HG02588 (cell line): Measurements from ENCODE around the gene FOXP1.

Experiments
- ATAC-seq: cut with Tn5 transposase; IDR thresholded peaks from one replicate; pipeline ENCODE4 v1.9.1; 2021; ENCODE audit warnings: mild to moderate bottlenecking, moderate library complexity; ENCODE audit not compliant: unreplicated experiment

Gene FOXP1

DNA sequence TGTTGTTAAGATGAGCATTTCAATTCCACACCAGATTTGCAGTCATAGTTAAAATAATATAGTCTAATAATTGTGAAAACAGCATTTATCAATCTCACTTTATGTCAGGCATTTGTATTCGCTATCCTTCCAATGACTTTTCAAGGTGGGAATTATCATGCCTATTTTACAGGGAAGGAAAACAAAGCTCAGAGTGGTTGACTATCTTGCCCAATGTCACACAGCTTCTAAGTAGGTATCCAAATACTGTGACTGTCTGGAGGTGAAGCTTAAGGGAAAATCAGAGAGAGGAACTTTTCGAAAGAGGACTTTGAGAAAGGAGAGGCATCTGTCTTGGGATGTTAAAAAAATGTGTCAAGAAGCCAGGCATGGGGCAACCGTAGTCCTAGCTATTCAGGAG is 443.1 kb downstream of the FOXP1 start:
- ATAC-seq: no peak

DNA sequence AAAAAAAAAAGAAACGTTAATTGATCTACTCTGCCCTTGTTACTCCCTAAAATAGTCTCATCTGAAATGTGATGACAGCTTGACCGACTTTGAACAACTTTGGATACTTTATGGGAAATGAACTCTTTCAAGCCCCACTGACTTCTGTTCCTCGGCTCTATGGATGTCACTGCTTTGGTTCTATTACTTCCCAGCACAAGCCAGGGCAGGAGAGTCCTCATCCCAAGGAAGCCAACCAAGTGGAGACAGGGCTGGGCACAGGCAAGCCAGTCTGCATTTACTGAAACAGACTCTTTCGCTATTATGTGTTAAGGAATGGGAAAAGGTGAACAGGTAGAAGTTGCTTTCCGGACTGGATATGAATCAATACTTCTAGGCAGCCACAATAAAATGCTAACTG is 444.0 kb downstream of the FOXP1 start:
- no peak for ATAC-seq

- no peak for ATAC-seq
These were observed 445.1 kb downstream of the FOXP1 start for GRCh38 chr3:71138410-71138809.

DNA sequence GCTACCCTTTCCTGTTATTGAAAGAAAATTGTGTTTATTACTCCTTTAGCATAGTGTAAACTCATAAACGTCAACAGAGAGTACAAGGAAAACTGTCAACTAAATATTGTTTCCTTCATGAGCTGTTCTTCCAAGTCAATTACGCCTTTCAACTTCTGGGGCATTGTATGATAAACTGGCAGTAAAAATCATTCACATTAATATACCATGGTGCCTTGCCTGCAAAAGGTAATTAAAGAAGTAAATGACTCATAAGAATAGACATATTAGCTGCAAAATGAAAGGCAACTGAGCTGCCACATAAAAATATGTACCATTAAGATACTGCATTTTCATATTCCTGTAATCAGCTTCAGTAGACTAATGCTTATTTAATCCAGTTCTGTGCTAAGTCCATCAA is 447.3 kb downstream of the FOXP1 start:
- ATAC-seq: no peak

DNA sequence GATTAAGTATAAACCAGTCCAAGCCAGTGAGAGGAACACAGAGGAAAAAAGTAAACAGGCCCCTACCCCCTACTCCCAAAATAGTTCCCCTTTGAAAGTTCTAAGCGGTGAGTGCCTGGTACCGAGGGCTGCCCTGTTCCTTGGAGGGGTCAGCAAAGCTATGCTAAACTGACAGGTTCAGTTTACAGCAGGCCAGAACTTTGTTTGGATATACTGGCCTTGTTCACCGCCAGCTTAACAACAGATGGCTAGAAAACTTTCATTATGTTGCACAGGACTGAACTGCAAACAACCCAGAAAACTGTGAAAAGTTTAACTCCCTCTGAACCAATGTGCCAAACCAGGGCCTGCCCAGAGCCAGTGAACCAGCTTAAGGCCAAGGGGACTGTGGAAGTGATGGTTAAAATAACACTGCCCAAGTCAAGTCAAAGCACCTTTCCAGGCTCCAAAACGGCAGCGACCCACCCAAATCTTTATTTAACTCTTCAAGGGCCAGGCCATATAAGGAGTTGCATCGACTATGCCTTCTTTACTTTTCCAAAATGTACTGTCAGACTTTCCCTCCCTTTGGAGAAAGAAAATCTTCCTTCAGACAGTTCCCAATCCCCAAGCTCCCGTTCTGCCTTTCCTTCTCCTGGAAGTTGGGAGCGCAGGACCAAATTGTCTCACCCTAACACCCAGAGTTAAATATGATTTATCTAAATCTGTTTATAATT is 448.0 kb downstream of the FOXP1 start:
- ATAC-seq: no peak

- ATAC-seq: no peak
These were observed 449.0 kb downstream of the FOXP1 start for GRCh38 chr3:71134521-71134920.

- ATAC-seq: no peak
These were observed 449.7 kb downstream of the FOXP1 start for GRCh38 chr3:71133865-71134264.

GRCh38 chr3:71132995-71133730 is 450.4 kb downstream of the FOXP1 start:
- no peak for ATAC-seq

DNA sequence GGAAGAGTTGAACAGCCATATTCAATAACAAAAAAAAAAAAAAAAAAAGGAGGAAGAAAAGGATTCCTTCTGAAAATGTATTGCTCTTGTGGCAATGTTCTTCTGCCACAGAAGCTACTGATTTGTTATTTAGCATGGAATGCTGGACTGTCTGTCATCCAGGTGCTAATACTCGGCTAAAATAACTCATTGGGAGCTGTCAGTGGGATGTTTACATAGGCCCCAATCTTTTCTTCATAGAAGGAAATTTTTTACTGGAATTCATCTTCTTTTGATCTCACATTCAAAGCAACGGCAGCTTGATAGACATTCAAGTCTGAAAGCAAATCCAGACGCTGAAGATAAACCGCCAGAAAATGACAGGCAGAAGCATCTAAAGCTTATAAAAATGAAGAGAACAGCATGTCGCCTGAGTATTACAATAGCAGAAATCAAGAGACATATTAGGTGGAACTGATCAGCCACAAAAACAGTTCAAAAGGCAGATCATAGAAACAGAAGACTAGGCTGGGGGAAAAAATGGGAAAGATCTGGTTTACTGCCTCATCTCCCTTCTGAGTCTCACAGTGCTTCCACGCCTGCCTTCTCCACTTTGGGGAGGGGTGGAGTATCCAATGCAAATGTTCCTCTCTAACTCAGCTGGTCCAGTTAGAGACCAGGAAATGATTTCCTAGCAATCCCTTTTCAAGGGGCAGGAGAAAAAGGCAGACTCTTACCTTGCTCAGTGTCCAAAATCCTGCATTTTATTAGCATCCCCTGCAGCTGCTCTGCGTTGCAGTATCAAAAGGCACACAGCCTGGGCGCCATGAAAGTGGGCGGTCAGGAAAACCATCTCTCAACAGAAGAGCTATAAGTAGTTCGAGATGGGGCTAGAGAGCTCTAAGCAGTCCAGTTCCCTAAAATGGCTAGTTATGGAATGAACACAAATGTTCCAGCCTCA is 451.9 kb downstream of the FOXP1 start:
- ATAC-seq: no peak

GRCh38 chr3:71130471-71131374 is 452.8 kb downstream of the FOXP1 start:
- ATAC-seq: peak; percentile 77

GRCh38 chr3:71129611-71130431 is 453.7 kb downstream of the FOXP1 start:
- ATAC-seq: peak; percentile 19

DNA sequence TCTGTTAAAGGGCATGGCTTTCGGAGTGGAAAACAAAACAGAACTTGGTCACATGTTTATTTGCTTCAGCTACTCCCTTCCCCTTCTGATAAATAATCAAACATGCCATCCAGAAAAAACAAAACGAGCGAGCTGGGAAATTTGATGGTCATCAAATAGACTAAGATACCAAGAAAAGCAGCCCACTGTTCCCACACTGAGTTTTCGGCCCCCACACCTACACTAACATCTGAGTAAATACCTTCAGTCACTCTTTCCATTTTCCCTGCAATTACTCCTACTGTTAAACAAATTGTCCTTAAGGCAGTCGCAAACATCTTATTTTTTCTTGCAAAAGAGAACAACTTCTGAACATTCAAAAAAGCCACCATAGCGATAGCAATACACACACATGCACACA is 454.6 kb downstream of the FOXP1 start:
- ATAC-seq: no peak

GRCh38 chr3:71127844-71128243 is 455.7 kb downstream of the FOXP1 start:
- no peak for ATAC-seq

GRCh38 chr3:71127052-71127831 is 456.3 kb downstream of the FOXP1 start:
- ATAC-seq: no peak

DNA sequence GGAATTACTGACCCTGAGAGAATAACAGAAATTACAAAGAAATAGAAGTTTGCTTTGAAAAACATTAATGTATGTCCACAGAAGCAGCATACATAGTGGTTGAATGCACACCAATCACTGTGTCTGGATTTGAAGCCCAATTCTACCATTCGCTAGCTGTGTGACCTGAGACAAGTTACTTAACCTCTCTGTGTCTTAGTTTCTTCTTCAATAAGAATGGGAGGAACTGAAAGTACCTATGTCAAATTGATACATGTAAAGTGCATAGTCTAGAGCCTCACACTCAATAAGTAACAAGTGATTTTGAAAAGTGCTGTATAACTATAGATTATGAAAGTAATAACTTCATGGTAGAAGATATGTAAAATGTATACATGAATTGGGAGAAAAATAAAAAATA is 457.8 kb downstream of the FOXP1 start:
- ATAC-seq: no peak

DNA sequence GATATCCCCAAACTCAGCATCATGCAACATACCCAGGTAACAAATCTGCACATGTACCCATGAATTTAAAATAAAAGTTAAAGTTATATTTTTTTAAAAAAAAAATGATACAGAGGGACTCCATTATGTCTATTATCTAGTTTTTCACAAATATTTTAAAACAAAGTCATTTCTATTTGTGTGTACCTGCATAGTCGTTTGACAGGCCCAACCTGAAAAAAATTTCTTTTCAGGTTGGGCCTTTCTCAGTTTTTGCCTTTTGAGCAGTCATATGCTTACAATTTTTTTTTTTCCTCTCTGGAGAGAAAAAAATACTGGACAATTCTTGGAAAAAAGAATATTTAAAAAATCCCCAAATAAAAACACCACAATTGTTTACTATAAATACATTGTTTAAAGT is 459.5 kb downstream of the FOXP1 start:
- ATAC-seq: no peak

DNA sequence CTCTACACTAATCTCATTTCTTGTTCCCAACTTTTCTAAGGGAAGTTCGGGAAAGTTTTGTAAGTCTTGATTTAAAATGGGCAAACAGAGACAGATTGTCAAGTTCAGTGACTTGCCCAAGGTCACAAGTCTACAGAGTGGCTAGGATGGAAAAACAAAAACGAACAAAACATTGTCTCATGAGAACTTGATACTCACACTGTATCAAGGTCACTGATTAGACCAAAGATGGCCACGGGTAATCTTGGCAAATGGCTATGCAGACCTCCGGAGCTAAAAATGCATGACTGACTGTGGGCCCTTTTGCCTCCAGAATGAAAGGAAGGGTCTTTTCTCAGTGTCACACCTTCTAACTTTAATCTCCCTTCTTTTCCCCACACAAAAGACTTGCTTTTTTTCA is 460.9 kb downstream of the FOXP1 start:
- ATAC-seq: no peak

DNA sequence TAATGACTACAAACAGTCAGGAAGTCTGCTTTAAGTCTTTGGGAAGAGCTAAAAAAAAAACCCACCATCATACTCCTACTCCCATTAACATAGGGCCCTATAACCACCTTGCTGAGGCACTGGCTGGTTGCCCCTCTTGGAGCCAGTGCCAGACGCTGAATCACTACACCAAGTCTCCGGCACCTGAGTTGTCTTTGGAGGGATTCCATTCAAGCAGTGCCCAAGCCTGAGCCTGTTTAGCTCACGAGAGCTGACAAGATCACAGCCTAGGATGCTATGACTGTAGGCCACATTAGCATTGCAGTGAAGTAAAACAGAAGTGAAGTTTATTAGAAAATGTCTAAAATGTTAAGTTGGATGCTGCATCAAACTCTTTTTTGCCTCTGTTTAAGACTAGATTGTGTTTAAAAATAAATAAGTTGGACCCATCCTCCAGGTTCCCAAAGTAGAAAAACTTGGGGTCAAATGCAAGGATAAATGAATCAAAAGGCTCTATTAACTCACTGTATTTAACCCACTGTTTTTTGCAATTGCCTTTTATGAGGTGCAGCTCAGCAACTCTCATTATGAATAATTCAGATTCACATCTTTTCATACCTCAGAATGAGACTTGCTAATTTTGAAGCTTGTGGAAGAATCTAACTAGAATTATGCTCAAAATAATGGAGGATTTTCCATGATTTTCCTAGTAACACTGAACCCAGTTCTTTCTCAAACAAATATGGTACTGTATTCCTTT is 461.9 kb downstream of the FOXP1 start:
- no peak for ATAC-seq
